G401.6 (cell line): ENCODE results near the gene MLF2.
"Not testable (repeated sequence)": the region's sequence is repeated elsewhere in the genome, so short reads cannot be mapped to it uniquely, and the experiment has no call there.

Experiments
- FAIRE-seq: peaks from 2 replicates; lab custom pipeline; 2012; peaks lifted over from hg19 to GRCh38; lab: Jason Lieb, UNC

Gene MLF2

DNA sequence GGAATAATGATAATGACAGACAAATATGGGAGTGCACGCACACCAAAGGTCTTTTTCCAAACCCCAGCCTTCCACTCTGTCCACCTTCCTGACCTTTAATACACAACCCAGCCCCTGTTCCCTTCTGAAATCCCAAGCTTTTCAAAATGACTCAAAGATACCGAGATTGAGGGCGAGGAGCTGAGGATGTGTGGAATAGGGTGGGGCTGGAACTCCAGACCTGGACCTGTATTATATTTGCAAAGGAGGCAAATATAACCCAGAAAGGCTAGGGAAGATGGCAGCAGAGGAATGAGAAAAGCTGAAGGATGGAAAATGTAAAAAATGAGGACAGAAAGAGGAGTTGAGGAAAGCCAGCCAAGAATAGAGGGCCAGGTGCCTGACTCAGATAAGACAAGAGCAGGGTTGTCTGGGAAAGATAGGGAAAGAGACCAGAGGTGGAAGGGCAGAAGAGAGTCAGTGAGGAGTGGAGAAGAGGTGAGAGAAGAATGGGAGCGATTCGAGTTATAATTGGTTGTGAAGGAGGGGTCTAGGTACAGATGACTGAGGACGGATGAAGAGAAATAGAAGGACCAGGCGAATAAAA, 12.2 kb upstream of the MLF2 start:
- no peak for FAIRE-seq

DNA sequence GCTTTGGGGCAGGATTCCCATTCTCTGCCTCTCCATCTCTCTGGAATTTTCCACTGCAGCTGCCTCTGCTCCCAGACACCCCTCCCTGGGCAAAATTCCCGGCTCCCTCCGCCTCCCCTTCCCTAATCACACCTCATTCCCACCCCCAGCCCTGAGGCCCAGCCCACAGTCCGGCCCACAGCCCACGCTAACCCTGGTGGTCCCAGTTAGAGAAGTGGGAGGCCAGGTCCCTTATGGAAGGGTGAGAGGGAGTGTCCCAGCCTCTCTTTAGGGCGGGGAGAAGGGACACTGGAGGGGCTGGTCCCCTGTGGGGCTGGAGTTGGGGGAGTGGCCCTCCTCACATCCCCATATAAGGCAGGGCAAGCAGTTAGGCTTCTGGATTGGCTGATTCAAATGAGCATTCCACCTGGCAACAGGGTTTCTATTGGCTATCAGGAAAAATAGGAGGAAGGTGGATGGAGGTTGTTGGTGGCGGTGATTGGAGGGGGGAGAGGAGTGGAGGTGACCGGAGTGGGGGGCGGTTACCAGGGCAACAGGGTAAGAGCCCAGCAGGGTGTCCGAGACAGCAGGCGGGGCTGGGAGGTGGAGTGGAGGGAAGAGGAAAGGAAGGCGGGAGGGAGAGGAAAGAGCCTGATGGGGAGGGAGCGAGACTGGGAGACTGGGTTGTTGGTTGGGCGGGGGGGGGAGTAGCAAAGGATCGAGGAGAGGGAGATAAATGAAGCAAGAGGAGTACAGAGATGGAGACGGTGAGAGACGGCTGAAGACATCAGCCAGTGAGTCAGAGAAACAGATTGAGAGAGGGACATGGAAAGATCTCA, 11.3 kb upstream of the MLF2 start:
- FAIRE-seq: peak; percentile 100

- no peak for FAIRE-seq
Measured at GRCh38 chr12:6763380-6763779, 10.4 kb upstream of the MLF2 start.

DNA sequence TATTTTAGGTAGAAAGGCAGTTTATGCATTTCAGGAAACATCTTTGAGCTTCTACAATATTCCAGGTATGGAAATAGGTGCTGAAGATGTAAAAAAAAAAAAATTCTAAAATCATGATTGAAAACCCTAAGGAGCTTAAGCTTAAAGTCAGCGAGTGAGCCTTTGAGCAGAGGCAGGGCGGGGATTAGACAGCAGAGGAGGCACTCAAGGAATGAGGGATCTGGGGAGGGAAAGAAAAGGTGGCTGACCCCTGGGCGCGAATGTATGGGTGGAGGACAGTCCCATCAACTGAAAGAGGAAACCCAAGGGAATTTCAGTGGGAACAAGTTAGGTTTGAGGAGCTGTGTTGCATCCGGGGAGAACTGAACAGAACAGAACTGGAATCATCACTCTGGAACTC, 6.8 kb upstream of the MLF2 start:
- no peak for FAIRE-seq

DNA sequence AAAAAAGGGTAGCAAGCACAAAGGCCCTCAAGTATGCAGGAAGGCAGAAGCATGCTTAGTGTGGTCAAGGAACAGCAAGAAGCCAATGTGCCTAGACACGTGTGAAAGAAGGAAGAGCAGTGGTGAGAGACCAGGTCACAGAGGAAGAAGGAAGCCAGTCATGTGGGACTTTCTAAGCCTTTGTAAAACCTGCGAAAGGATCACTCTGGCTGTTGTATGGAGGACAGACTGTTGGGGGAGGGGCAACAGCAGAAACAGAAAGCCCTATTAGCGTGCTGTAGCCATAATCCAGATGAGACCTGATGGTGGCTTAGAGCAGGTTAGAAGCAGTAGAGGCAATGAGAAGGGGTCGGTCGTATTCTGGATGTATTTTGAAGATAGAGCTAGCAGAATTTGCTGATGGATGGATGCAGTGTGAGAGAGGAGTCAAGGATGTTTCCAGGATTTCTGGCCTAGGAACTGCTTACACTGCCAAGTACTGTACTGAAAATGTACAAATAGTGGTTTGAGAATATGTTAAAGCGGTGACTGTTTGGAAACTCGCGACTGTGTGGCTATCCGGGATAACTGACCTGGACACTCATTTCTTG, 5.7 kb upstream of the MLF2 start:
- no peak for FAIRE-seq

GRCh38 chr12:6757028-6757690, 4.2 kb upstream of the MLF2 start:
- FAIRE-seq: no peak

- FAIRE-seq: no peak
Measured at GRCh38 chr12:6754411-6754810, 1.5 kb upstream of the MLF2 start.

DNA sequence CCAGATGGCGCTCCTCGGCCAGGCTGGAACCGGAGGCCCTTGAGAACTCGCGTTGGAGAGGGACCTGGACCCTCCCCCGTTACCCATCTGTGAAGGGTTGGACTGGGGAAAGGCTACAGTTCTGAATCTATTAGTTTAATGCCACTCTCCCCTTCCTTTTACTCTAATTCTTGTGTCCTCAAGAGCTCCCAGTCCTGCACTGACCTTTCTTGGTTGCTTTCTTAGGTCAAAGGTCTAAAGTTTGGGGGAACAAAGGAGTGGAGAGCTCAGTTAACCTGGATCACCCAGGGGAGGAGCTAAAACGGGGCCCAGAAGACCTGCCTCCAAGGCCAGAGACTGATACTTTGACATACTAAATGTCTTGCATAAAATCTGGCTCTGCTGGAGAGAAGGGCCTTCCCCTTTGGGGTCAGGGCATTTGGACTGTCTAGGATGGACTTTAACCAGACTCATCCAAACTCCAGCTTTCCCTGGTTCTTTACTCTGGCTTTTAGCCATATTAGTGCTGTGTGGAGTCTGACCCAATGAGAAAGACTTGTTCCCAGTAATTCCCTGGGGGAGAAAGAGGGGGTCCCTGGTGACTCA, 923 bp upstream of the MLF2 start:
- no peak for FAIRE-seq

GRCh38 chr12:6752167-6752920, 597 bp downstream of the MLF2 start:
- FAIRE-seq: no peak

GRCh38 chr12:6751767-6752166, 1.2 kb downstream of the MLF2 start:
- no peak for FAIRE-seq

DNA sequence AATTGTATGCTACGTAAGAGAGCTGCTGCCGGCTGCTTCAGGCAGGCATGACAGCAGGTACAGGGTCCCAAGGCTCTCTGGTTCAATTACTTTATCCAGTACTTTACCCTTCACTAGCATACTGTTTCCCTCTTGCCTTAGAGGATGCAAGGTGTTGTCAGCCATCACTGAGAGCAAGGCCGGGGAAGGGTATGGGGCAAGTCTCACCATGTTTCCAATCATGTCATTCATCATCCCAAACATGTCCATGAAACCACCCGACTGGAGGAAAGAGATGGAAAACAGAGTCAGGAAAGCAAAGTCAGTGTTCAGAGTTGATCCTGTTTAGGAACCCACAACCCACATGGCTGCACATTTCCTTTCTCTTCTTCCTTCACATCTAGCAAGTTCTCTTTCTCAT, 2.4 kb downstream of the MLF2 start:
- FAIRE-seq: no peak

DNA sequence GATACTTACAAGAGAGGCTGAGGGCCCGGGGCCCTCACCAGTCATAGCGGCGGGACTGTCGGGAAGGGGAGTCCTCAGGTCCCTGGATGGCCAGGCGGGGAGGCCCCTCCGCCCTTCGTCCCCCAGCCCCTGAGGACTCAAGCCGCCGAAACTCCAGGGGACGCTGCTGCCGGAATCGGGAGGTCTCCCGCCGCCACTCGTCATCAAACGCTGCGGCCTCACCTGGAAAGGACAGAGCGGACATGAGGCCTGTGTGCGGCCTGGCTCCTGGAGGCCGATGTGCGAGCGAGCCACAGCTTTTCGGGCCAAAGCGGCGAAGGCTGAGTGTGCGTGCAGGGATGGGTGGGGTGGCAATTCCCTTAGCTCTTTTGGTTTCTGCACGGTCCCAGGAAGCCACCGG, 4.2 kb downstream of the MLF2 start:
- FAIRE-seq: no peak

DNA sequence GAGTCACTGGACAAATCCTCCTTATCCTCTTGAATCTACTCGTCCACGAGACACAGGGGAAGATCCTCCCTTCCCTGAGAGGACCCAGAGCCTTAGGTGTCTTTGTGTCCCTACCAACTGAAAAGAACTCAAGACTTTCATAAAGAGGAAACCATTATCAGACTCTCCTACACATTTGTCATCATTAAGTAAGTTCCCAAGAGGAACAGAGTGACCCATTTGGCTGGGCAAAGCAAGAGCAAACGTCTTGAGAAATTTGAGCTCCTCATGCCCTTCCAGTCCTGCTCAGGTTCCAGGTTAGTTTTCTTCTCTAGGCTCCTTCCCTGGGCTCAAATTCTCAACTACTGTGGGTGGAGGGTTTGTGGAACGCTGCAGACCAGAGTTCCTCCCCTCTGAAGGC, 5.7 kb downstream of the MLF2 start:
- no peak for FAIRE-seq

DNA sequence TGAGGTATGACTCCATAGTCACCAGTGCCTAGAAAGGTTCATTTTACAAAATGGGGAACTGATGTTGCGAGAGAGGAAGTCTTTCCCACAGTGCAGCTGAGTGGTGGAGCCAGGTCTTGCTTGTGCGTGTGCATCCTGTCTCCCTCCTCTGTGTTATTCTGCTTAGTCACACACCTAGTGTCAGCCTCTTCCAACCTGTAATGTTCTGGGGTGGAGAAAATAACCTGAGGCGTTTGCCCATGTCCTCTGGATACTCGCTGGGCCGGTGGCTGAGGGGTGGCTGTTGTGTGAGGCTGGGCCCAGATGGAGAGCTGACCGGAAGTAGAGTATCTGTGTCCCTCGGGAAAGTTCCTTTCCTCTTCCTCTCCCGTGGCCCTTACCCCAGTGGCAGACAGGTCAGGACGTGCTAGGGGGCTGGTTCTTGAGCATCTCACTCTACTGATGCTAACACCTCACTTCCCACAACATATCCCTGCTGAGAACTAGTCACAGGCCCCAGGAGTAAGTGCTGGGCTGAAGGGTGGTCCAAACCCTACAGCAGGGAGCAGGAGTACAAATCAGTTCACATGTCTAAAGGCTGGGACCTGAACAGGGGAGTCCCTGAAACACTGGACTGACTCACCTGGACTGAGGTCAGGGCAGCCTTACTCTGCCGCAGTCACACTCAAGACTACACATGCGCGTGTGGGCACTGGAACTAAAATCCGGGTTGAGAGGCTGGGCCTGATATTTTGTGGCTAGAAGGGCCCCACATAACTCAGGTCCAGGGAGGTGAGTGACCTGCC, 7.0 kb downstream of the MLF2 start:
- FAIRE-seq: no peak

DNA sequence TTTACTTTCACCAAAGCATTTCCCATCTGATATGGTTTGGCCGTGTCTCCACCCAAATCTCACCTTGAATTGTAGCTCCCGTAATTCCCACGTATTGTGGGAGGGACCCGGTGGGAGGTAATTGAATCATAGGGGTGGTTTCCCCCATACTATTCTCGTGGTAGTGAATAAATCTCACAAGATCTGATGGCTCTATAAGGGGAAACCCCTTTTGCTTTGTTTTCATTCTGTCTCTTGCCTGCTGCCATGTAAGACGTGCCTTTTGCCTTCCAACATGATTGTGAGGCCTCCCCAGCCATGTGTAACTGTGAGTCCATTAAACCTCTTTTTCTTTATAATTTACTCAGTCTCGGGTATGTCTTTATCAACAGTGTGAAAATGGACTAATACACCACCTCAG, 9.6 kb downstream of the MLF2 start:
- FAIRE-seq: not testable (repeated sequence)

DNA sequence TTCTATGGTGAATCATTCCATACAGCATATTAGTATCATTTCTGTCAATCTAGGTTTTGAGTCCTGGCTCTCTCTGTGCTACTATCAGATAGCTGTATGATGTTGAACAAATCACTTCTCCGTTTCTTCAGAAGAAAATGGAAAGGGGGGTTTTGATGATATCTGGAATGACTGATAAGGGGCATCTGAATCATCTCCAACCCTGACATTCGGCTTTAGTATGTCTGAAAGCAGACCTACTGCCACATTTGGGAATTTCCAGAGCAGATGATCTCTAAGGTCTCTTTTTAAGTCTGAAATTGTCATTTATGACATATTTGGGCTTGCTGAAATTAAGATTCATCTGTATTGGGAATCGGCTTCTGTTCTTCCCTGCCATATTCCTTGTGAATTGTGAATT, 10.1 kb downstream of the MLF2 start:
- FAIRE-seq: no peak

GRCh38 chr12:6742080-6742479, 10.9 kb downstream of the MLF2 start:
- not testable (repeated sequence) for FAIRE-seq

GRCh38 chr12:6736754-6737153, 16.2 kb downstream of the MLF2 start:
- FAIRE-seq: no peak

DNA sequence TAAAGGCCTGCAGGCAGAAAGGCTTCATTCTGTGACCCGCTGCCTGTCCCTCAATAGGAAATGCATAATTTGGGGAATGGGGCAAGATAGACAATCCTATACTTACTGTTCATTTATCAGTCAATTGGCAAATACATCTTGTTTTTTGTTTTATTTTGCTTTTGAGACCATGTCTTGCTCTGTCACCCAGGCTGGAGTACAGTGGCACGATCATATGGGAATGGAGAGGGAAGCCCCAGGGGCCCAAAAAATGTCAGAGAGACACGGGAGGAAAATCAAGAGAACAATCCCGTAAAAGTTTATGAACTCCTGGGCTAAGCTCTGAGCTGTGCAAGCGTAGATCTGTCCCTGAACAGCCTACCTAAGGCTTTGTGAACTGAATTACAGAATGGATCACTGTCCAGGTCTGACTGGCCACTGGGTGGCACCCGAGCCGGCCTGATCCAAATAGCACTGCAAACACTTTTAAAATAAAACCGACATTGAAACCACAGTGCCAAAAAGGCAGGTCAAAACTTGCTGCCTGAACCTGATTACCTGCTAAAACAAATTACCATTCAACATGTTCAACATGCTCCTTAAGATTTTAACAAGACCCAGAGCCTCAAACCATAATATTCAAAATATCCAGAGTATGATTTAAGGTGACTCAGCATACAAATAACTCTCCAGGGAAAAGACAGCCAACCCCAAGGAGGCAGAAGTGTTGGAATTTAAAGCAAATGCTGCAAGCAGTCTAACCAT, 17.3 kb downstream of the MLF2 start:
- peak; percentile 90 for FAIRE-seq
